ENCODE results near the gene PARM1. TPM values are rescaled to one million over a fixed set of nuclear protein-coding genes. Genes with fewer than 3 reads are reported as not detected.

The PARM1 gene
- polyA plus RNA-seq, 1 of the 3 experiments (the other 2 are of a cell fraction): not detected

DNA sequence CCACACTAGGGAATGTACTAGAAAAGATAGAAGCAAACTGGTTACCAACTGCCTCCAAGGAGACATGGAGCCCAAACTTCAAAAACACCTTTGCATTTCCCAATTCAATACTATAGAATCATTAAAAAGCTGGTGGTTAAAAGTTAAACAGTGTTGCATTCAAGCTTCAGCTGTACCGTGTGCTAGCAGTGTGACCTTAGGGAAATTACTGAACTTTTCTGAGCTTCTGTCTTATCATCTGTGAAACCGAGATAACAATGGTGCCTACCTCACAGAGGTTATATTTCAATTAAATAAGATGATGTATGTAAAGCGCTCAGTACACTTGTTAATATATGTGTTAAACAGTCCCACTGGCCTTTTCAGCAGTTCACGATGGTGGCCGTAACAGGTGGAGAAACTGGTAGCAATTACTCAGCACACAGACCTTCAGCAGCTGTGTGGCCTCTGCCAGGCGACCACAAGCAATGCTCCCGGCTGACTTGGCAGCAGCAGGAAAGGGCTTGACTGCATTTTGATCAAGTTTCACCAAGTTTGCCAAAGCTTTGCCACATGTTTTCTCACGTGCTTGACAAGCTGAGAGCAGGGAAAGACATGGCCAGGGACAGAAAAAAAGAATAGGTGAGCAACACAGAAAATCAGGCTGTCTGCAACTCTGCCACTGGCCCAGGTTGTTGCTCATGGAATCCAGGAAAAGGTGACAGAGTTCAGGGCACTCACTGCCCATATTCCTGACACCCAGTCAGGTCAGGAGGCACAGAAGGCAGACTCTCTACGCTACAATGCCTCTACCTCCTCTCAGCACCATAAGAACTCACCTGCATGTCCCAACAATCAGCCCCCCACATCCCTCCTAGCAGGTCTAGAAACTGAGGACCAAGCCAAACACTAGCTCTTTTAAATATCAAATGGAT lies 72.1 kb downstream of the PARM1 start (continued):
- no peak for TF ChIP-seq REST (IDR thresholded peaks at IDR 0.05; ENCODE audit: low read depth, low read length)

DNA sequence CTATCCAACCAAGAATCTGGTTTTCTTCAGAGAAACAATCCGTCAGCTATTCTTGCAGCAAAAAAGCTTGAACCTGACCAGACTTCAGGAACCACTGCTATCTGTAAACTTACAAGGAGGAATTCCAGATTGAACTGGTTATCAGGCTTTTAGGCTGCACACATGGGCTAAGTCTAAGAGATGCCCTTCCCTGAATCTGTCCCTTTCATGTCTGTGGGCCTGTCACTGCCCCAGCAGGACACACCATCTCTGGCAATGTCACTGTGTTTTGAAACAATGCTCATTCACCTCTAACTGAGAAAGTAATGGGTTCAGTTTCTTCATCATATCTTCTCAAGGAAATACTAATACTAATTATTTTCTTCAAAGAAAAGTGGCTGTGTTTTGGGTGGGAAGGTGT lies 72.8 kb downstream of the PARM1 start:
- no peaks in the 10 kb centered on the region for H3F3A ChIP-seq (replicated peaks; ENCODE audit: insufficient read depth)
- H2AFZ ChIP-seq (ENCODE audit: low read depth): no peak overlapping the region
- no peaks in the 10 kb centered on the region for H4K20me1 ChIP-seq (ENCODE audit: insufficient read depth)
- H3K79me2 ChIP-seq (ENCODE audit: insufficient read depth): no peaks in the 10 kb centered on the region
- no peak overlapping the region for H3K4me3 ChIP-seq (ENCODE audit: low read depth in 2 of 2, low read length in 1 of 2)
- H3K9me2 ChIP-seq: no peaks in the 10 kb centered on the region
- H3K4me1 ChIP-seq (ENCODE audit: control insufficient read depth in 1 of 2, insufficient read depth in 2 of 2, low read depth in 1 of 2, low read length in 1 of 2): no peaks in the 10 kb centered on the region
- DNase-seq: no peak
- WGBS (ENCODE audit: low lambda C conversion rate): 0% methylated on average over 1 of the region's 1 CpG
- no peak overlapping the region for H3K27ac ChIP-seq (ENCODE audit: low read depth in 2 of 2, low read length in 1 of 2)
- ChIA-PET POLR2A (no interaction called here), CTCF (no interaction called here)
- H3K9ac ChIP-seq: no peak overlapping the region
- H3K27me3 ChIP-seq (ENCODE audit: insufficient read depth): no peaks in the 10 kb centered on the region
- H3K9me3 ChIP-seq: no peaks in the 10 kb centered on the region
- H3K36me3 ChIP-seq (replicated peaks in 1 of 2; ENCODE audit: control insufficient read depth in 1 of 2, insufficient read depth in 2 of 2, low read length in 1 of 2): no peaks in the 10 kb centered on the region
- TF ChIP-seq NFIC (IDR thresholded peaks at IDR 0.05; ENCODE audit: borderline replicate concordance) (no peak), PBX3 (IDR thresholded peaks at IDR 0.05) (no peak), TAF1 (IDR thresholded peaks at IDR 0.05; ENCODE audit: borderline replicate concordance, low read depth, low read length) (no peak), JUND (IDR thresholded peaks at IDR 0.05) (no peak), REST (IDR thresholded peaks at IDR 0.05; ENCODE audit: low read depth, low read length) (no peak), USF2 (IDR thresholded peaks at IDR 0.05; ENCODE audit: borderline replicate concordance, low read depth, low read length) (no peak), POLR2AphosphoS5 (IDR thresholded peaks at IDR 0.05; ENCODE audit: low read depth, low read length) (no peak), GATA2 (CRISPR knock-in tag; IDR thresholded peaks at IDR 0.05) (no peak), MXI1 (IDR thresholded peaks at IDR 0.05; ENCODE audit: low read depth, low read length) (no peak), FOSL2 (IDR thresholded peaks at IDR 0.05; ENCODE audit: borderline replicate concordance, low read depth) (no peak), RCOR1 (IDR thresholded peaks at IDR 0.05; ENCODE audit: low read length) (no peak)
- no peak overlapping the region for H3K4me2 ChIP-seq
